TTC549 (cell line): ENCODE measurements around the gene HOMER1.

ENCODE experiments used
- FAIRE-seq: peaks from 2 replicates; lab custom pipeline; 2012; peaks lifted over from hg19 to GRCh38; lab: Jason Lieb, UNC

HOMER1 gene

GRCh38 chr5:79513704-79514390, at the start of gene HOMER1:
TSS of gene HOMER1 (minus strand) at chr5:79514134. CDS start at chr5:79512774, 1,360 bp downstream.
- FAIRE-seq, result no peak

- FAIRE-seq, result no peak
These were observed 49.3 kb upstream of the HOMER1 start for GRCh38 chr5:79563247-79563590.

GRCh38 chr5:79562351-79563246, 48.7 kb upstream of the HOMER1 start:
- no peak for FAIRE-seq

- no peak for FAIRE-seq
These were observed 47.6 kb upstream of the HOMER1 start for GRCh38 chr5:79561525-79561893.

- FAIRE-seq, result no peak
These were observed 47.0 kb upstream of the HOMER1 start for GRCh38 chr5:79560771-79561524.

GRCh38 chr5:79555418-79555817, 41.5 kb upstream of the HOMER1 start:
- no peak for FAIRE-seq

GRCh38 chr5:79552984-79553383, 39.0 kb upstream of the HOMER1 start:
- no peak for FAIRE-seq

GRCh38 chr5:79547982-79548381, 34.0 kb upstream of the HOMER1 start:
- no peak for FAIRE-seq

- no peak for FAIRE-seq
These were observed 33.5 kb upstream of the HOMER1 start for GRCh38 chr5:79547429-79547822.

GRCh38 chr5:79546782-79547428, 33.0 kb upstream of the HOMER1 start:
- no peak for FAIRE-seq

- no peak for FAIRE-seq
These were observed 30.2 kb upstream of the HOMER1 start for GRCh38 chr5:79544131-79544530.

- FAIRE-seq, result no peak
These were observed 27.0 kb upstream of the HOMER1 start for GRCh38 chr5:79540939-79541338.

- no peak for FAIRE-seq
These were observed 22.4 kb upstream of the HOMER1 start for GRCh38 chr5:79536193-79536906.

GRCh38 chr5:79535477-79536192, 21.7 kb upstream of the HOMER1 start:
- FAIRE-seq, result no peak

GRCh38 chr5:79529110-79529509, 15.2 kb upstream of the HOMER1 start:
- no peak for FAIRE-seq

GRCh38 chr5:79527431-79527830, 13.5 kb upstream of the HOMER1 start:
- FAIRE-seq, result no peak

- no peak for FAIRE-seq
These were observed 13.0 kb upstream of the HOMER1 start for GRCh38 chr5:79526928-79527327.

GRCh38 chr5:79526493-79526892, 12.6 kb upstream of the HOMER1 start:
- FAIRE-seq, result no peak

GRCh38 chr5:79521156-79521555, 7.2 kb upstream of the HOMER1 start:
- no peak for FAIRE-seq

- FAIRE-seq, result no peak
These were observed 4.8 kb upstream of the HOMER1 start for GRCh38 chr5:79518718-79519117.

- no peak for FAIRE-seq
These were observed 3.7 kb upstream of the HOMER1 start for GRCh38 chr5:79517601-79518000.
